CD4-positive, alpha-beta T cell treated with Interleukin-15 for 4 hours (primary cell): ENCODE measurements around the gene SLC26A5.

Source experiments
- DNase-seq: peaks from one replicate; pipeline ENCODE4 v3.0.0-alpha.2; 2020; ENCODE audit warnings: low spot score

The SLC26A5 gene

DNA sequence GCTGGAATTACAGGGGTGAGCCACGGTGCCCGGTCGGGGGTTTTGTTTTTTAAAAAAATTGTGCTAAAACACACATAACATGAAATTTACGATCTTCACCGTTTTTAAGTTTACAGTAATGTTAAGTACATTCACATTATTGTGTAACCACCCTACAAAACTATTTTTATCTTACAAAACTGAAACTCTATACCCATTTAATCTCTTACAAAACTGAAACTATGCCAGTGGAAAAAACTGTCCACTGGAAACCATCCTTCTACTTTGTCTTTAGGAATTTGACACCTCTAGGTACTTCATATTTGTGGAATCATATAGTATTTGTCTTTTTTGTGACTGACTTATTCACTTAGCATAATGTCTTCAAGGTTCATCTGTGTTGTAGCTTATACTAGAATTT lies 99.6 kb downstream of the SLC26A5 start:
- no peak for DNase-seq

DNA sequence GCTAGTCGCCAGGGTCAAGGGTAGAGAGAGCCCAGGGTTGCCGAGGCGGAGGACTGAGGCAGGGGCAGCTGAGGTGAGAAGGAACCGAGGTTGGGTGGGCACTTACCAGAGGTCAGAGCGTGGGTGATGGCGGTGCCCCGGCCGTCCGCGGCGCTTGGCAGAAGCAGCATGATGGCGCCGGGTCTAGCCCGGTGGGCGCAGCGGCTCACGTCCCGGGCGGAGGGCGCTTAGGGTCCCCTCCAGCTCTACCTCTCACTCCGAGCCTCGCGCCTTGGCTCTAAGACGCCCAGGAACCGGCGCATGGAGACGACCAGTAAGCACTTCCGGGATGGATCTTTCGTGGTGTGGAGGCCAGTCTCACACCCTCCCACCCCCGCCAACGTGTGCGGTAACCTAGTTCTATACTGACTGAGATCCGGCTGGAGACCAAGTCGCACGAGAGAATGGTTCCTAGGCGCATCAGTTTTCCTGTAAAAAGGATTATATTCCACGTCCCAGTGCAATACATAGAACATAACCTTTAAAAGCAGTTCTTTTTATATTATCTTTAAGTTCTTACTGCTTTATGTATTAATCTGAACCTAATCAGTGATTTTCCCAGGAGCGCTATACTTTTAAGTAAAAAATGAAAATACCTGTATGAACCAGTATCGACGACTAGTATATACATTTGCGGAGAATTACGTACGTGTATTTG lies 101.4 kb downstream of the SLC26A5 start, which contains the start of gene DNAJC2:
Gene DNAJC2 (minus strand): TSS at position 315 of the 697 bp plus-strand sequence. CDS start 145 bp downstream, at position 170.
- peak; percentile 85 for DNase-seq

DNA sequence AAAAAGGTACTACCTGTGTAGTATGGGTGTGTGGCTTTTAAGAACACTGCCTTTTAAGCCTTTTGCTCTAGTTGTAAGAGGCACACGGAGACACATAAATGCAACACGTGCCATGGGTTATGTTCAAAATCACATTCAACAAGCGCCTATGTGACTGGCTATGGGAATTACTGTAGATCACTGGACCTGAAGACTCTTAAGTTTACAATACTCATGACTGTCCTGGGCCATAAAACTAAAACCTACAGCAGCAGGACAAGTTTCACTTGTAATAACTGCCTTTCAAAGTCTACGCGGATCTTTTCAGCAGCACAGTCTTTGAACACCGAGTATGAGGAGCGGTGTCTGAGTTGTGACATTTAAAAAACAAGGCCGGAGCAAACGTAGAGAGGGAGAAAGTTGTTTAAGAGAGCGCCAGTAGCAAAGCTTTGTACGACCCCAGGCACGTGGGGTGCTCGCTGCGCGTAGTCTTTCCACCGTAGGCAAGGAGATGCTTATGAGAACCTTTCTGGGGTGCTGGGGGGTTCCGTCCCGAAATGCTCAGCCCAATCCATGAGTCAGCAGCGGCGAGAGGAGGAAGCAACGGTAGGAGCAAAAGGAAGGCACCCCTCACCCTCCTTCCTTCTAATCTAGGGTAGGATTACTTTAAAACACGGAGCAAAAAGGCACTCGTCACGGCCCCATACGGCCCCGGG lies 102.1 kb downstream of the SLC26A5 start:
- peak; percentile 18 for DNase-seq

DNA sequence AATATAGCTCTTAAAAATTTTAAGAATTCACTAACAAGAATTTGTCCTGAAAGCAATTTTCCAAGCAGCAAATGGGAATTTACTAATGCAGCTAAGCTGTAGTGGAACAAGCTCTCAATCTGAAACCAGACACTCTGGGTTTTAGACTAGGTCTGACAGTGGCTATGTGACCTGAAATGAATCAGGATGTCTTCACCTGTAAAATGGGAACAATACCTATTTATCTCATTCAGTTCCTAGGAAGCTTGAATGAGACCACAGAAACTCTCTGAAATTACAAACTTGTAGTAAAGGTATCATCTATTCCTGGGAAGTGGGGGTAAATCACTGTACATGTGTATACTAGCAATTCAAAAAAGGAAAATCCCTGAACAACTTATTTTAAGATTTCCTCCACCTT lies 102.7 kb downstream of the SLC26A5 start:
- DNase-seq: no peak

DNA sequence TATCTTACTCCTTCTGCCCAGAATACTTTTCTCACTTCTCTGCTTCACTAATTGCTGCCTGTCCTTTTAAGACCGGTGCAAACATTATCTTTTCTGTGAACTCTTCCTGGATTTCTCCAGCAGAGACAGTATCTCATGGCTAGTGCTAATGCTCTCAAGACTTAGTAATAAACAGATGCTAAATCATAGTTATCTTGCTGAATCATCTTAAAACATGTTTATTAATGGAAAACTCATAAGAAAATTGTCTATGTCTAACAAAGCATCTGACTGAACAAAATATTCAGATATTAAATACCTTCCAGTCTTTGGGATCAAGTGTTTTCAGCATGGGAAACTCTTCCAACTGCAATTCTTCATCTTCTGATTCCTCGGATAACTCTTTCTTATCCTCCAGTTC lies 104.5 kb downstream of the SLC26A5 start:
- DNase-seq: no peak

DNA sequence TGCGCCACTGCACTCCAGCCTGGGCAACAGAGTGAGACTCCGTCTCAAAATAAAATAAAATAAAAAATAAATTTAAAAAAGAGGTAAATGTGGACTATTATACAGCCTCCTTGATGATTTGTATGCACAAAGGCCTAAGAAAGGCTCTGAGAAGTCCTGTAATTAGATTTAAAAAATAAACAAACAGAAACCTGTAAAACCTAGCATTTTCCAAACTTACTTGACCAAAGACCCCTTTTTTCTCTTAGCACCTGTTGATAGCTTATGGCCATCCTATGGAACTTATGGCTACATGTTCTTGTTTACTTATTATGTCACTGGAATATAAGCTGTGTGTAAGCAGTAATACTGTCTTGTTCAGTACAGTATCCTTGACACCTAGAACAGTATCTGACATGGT lies 107.1 kb downstream of the SLC26A5 start:
- no peak for DNase-seq

DNA sequence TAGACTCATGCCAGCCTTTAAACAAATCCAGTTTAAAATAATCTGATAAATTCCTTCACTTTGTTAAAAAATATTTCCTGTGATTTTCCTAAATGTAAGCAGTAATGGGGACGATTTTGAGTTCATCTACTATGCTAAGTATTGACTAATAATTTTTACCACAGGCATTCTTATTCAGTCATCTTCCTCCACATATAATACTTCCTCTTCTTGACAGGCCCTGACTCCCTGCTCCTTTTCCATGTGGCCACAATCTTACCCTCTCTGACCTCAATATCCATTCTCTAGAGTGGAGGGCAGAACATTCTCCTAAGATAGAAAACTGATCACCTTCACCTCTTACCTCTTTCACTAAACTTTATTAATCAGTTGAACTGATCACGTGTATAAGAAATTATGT lies 109.2 kb downstream of the SLC26A5 start:
- no peak for DNase-seq

DNA sequence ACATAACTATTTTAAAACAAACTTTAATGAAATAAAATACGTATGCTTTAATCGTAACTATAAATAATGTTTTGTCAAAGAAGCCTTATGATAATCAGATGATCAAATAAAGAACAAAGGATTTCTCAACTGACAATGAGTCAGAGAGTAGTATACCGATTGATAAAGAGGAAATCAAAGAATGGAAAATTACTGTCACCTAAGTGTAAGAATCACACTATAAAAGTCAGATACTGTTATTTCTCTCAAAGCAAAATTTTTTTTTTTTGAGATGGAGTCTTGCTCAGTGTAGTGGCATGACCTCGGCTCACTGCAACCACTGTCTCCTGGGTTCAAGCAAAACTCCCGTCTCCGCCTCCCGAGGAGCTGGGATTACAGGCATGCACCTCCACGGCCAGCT lies 120.3 kb downstream of the SLC26A5 start:
- no peak for DNase-seq
